Bone marrow (tissue), 2 donors: Measurements from ENCODE around the gene NLRP9.
"Not testable (repeated sequence)": the region's sequence is repeated elsewhere in the genome, so short reads cannot be mapped to it uniquely, and the experiment has no call there.

Experiments
- DNase-seq, 2 donors: peaks; one replicate each; lab custom pipeline; 2025; lab: John Stamatoyannopoulos, UW

The NLRP9 gene

DNA sequence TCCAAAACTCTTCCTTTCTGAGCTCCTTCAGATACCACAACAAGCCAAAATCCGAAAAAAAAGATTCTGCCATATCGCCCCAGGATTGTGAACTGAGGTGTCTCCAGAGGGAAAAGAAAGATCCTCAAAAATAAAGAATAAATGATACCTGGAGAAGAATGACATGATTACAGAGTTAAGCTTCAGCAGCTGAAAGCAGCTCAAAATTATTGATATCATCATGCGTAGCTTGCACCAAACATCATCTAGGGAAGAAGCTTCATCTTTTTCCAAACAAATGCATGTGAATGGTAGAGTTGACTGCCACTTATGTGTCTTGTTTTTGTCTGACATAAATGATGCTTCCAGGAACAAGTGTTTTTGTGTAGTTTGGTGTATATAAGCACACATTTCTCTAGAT lies at the start of gene NLRP9:
Gene NLRP9, minus strand, starts transcription at position 101 of the 400 bp plus-strand sequence. Its CDS starts 28 bp downstream, at position 73.
- no peak for DNase-seq

DNA sequence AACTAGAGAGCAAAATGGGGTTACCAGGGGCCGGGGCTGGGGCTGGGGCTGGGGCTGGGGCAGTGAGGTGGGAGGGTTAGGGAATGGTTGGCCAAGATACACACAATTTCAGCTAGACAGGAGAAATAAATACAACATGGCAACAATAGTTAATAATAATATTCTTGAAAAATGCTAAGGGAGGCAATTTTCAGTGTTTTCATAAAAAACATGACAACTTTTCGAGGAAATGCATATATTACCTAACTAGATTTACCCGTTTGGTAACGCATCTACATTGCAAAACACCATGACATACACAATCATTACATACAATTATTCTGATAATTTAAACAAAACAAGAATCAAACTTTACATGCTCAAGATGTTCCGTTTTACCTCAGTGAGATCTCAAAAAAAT lies 42.9 kb upstream of the NLRP9 start:
- no peak for DNase-seq

DNA sequence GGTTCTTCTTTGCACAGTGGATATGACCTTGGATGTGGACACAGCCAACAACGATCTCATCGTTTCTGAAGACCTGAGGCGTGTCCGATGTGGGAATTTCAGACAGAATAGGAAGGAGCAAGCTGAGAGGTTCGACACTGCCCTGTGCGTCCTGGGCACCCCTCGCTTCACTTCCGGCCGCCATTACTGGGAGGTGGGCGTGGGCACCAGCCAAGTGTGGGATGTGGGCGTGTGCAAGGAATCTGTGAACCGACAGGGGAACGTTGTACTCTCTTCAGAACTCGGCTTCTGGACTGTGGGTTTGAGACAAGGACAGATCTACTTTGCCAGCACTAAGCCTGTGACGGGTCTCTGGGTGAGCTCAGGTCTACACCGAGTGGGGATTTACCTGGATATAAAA lies 40.1 kb upstream of the NLRP9 start:
- no peak for DNase-seq

DNA sequence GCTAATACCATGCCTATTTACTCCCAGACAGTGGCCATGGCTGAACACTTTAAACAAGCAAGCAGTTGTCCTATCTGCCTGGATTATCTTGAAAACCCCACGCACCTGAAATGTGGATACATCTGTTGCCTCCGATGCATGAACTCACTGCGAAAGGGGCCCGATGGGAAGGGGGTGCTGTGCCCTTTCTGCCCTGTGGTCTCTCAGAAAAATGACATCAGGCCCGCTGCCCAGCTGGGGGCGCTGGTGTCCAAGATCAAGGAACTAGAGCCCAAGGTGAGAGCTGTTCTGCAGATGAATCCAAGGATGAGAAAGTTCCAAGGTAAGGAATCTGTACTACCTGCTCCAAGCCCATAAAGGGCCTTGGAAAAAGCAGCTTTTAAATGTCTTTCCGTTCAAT lies 39.3 kb upstream of the NLRP9 start:
- DNase-seq = no peak

DNA sequence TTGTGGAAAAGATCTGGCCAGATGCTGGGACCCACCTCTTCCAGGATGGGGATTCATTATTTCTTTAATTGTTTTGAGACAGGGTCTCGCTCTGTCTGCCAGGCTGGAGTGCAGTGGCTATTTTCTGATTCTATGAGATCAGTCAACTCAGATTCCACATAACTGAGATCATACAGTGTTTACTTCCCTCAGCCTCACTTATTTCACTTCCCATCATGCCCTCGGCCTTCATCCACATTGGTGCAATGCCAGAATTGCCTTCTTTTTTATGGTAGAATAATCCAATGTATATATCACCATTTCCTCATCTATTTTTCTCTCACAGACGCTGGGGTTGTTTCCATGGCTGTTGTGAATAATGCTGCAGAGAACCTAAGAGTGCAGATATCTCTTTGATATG lies 31.4 kb upstream of the NLRP9 start:
- DNase-seq = not testable (repeated sequence)

DNA sequence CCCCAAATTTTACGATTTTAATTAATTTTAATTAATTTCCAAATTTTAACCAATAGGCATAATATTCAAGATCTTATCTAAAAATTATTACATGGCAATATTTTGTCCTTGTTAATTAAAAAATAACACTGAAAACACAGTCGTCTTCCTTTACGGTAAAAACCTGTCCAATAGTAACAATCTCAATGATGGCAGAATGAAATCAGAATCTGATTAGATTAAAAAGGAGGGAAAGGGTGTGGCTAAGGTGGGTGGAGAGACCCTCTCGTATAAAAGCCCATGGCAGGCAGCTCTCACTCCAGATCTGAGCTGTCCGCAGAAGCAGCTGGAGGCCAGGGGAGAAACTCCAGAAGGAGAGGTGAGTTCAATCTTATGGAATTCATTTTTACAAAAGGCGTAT lies 30.6 kb upstream of the NLRP9 start, which contains the start of gene RFPL4AL1:
Gene RFPL4AL1, plus strand, starts transcription at position 301 of the 400 bp plus-strand sequence. CDS start 2,687 bp downstream, outside the sequence.
- not testable (repeated sequence) for DNase-seq

DNA sequence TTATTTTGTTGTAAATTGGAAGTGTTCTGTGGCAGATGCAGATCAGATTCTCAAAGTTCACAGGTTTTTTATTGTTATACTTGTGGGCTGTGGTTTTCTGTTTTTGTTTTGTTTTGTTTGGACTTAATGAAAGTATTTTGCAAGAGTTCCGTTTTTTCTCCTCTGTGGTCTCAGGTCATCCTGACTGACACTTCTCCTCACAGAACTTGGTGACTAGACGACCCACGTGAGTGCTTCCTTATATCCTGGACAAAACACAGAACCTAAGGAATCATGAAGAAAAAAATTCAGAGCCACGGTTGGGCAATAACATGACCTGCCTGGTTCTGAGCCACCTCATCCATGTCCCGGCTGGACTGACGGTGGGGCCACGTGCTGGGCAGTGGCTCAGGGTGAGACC lies 28.3 kb upstream of the NLRP9 start:
- no peak for DNase-seq

DNA sequence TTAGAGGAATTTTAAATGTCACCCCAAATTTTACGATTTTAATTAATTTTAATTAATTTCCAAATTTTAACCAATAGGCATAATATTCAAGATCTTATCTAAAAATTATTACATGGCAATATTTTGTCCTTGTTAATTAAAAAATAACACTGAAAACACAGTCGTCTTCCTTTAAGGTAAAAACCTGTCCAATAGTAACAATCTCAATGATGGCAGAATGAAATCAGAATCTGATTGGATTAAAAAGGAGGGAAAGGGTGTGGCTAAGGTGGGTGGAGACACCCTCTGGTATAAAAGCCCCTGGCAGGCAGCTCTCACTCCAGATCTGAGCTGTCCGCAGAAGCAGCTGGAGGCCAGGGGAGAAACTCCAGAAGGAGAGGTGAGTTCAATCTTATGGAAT lies 20.6 kb upstream of the NLRP9 start, which contains the start of gene RFPL4A:
Gene RFPL4A, plus strand, starts transcription at position 301 of the 400 bp plus-strand sequence. CDS start 2,704 bp downstream, outside the sequence.
- not testable (repeated sequence) for DNase-seq

DNA sequence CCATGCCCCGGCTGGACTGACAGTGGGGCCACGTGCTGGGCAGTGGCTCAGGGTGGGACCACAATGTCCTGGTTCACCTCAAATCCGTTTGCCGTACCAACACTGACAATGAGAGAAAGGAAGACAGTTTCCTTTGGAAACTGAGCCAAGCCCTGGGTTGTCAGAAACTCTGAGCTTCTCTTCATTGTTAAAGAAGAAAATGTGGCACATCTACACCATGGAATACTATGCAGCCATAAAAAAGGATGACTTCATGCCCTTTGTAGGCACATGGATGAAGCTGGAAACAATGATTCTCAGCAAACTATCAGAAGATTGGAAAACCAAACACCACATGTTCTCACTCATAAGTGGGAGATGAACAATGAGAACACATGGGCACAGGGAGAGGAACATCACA lies 18.6 kb upstream of the NLRP9 start:
- DNase-seq = not testable (repeated sequence)

DNA sequence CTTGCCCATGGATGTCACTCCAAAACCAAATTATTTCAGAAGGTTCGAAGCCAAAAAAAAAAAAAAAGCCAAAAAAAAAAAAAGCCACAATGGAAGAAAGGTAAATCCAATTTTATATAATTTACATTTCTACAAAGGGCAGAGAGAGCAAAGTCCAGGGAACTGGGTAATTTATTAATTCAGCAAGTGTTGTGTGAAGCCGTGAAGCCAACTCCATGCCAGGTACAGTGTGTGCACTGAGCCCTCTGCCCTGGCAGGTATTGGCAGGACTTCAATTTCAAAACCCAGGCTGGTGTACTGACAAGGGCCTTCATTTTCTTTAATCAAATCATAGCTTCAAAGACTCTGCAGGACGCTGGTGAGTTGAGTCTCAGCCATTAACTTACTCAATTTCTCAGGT lies 15.2 kb upstream of the NLRP9 start:
- DNase-seq = no peak

DNA sequence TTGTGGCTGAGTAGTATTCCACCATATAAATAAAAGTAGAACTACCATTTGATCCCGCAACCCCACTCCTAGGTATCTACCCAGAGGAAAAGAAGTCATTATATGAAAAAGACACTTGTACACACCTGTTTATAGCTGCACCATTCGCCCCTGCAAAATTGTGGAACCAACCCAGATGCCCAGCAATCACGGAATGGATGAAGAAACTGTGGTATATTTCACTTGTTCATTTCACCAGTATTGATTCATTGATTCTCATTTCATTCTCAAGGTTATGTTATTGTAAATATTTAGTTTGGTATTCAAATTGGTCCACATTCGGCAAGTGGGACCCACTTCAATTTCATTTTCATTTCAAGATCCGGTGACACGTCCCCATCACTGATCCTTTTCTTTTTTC lies 12.5 kb upstream of the NLRP9 start:
- DNase-seq = no peak

DNA sequence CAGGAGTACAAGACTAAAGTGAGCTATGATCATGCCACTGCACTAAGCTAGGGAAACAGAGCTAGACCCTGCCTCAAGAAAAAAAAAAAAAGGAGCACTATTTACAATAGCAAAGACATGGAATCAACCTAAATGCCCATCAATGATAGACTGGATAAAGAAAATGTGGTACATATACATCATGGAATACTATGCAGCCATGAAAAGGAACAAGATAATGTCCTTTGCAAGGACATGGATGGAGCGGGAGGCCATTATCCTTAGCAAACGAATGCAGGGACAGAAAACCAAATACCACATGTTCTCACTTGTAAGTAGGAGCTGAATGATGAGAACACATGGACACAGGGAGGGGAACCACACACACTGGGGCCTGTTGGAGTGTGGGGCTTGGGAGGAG lies 7.8 kb downstream of the NLRP9 start:
- DNase-seq = not testable (repeated sequence)

DNA sequence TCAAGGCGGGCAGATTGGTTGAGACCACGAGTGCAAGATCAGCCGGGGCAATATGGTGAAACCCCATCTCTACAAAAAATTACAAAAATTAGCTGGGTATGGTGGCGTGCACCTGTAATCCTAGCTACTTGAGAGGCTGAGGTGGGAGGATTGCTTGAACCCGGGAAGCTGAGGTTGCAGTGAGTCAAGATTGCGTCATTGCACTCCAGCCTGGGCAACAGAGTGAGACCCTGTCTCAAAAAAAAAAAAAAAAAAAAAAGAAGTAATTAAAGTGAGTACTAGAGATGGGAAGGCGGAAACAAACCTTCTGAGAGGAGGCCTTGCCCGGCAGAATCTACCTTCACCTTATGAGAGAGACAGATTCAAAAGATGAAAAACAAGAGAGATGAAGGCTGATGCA lies 14.7 kb downstream of the NLRP9 start:
- no peak for DNase-seq

DNA sequence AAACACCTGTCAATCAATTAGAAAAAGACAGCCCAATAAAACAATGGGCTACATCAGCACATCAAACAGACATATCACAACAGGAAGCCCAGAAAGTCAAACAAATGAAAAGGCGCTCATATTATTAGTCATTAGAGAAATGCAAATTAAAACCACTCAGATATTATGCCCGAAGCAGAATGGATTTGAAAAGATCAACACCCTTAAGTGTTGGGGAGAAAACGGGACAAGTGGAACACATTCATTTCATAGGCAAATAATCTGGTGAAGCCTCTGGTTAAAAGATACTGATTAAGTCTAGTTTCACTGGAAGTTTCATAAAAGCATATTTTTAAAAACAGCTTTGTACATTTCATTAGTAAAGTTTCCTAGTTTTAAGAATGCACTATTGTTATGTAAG lies 17.4 kb downstream of the NLRP9 start:
- no peak for DNase-seq

DNA sequence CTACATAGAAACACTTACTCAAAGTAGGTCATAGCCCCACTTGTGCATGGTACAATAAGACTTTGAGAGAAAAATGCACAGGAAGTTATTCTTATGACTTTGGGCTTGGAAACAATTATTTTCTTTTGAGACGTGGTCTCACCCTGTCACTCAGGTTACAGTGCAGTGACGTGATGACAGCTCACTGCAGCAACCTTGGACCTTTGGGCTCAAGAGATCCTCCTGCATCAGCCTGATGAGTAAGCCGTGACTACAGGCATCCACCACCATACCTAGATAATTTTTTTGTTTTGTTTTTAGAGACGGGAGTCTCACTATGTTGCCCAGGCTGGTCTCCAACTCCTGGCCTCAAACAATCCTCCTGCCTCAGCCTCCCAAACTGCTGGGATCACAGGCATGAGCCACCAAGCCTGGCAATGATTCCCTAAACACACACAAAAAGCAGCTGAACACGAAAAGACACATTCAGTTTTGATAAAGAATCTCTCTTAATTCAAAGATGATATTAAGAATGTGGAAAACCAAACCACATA lies 17.9 kb downstream of the NLRP9 start:
- no peak for DNase-seq

DNA sequence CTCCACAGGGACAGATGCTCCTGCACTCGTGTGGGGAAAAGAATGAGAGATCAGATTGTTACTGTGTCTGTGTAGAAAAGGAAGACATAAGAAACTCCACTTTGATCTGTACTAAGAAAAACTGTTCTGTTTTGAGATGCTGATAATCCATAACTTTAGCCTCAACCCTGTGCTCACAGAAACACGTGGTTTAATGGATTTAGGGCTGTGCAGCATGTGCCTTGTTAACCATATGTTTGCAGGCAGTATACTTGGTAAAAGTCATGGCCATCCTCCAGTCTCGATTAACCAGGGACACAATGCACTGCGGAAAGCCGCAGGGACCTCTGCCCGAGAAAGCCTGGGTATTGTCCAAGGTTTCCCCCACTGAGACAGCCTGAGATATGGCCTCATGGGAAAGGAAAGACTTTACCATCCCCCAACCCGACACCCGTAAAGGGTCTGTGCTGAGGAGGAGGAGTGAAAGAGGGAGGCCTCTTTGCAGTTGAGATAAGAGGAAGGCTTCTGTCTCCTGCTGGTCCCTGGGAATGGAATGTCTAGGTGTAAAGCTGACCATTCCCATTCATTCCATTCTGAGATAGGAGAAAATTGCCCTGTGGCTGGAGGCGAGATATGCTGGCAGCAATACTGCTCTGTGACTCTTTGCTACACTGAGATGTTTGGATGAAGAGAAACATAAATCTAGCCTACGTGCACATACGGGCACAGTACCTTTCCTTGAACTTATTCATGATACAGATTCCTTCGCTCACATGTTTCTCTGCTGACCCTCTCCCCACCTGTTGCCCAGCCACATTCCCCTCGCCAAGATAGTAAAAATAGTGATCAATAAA lies 20.1 kb downstream of the NLRP9 start:
- not testable (repeated sequence) for DNase-seq

DNA sequence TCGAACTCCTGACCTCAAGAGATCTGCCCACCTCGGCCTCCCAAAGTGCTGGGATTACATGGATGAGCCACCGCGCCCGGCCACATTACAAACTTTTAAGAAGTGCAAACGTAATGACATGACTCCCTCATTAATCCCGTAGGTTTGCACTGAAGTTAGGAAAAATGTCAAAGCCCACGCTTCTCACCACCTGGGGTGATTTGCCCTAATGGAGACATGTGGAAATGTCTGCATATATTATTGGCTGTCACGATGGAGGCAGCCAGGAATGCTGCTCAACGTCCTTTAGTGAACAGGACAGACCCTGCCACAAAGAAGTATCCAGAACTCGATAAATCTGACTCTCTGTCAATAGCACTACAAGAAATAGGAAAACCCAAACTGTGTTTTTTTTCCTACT lies 21.0 kb downstream of the NLRP9 start:
- DNase-seq = no peak

DNA sequence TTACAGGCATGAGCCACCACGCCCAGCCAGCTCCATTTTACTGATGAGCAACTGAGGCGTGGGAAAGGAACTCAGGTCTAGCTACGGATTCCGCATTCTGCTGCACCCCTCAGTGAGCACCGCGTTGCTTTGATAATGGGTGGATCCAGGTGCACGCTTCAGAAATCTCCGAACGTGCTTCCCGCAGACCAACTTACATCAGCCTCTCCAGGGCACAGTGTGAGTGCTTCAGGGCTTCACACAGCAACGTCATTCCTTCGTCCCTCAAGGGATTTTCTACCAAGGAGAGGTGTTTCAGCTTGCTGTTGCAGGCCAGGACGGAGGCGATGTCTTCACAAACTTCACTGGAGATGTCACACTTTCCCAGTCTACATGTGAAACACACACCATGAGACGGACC lies 21.7 kb downstream of the NLRP9 start:
- no peak for DNase-seq

DNA sequence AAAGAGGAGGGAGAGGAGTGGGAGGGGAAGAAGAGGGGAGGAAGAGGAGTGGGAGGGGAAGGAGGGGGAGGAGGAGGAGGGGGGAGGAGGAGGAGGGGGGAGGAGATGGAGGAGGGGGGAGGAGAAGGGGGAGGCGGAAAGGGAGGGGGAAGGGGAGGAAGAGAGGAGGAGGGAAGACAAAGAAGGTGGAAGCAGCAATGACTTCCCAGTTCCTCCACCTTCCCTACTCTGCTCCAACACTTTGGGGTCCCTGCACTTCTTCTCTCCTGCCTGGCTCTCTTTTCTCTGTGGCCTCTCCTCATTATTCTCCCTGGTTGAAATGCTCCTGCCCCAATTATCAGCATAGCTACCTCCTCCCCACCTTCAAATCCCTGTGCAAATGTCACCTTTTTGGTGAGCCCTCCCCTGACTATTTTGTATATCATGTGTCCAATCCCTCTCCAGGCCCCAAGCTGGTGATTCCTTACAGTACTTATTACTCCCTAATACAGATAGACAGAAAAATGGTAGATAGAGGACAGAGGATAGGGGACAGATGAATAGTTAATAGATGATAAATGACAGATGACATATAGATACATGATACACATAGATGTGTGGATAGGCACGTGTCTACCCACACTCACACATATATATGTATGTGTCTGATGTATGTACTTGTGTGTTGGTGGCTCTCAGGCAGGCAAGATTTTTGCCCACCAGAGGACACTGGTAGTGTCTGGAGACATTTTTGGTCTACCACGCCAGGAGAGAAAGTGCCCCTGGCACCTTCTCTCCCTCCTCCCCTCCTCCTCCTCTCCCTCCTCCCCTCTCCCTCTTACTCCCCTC lies 25.2 kb downstream of the NLRP9 start:
- DNase-seq = no peak

DNA sequence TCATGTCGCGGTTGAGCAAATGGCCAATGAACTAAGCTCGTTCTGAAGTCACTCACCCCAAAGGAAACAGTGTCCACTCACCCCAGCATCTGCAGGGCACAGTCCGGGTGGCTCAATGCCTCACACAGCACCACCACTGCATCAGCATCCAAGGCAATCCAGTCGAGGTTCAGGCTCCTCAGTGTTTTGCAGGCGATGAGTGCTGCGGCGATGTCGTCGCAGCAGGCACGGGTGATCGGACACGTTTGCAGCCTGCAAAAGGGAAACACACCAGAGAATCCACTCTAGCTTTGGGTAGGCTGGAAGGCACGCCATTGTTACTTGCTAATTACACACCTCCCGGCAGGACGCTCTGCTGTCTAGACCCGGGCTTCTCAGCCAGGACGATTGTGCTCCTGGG lies 26.5 kb downstream of the NLRP9 start:
- DNase-seq = no peak

DNA sequence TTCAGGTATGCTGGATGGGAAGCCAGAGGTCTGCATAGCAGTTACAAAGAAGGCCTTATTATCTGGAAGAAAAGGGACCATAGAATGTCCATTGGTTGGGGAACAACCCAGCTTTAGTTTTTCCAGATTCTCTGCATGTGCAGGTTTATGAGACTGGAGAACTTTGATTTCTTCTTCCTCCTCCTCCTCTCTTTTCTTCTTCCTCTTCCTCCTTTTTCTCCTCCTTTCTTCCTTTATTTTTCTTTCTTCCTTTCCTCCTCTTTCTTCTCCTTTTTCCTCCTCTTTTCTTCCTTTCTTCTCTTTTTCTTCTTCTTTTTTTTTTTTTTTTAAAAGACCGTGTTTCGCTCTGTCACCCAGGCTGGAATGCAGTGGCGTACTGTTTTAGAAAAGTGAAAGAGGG lies 32.2 kb downstream of the NLRP9 start:
- no peak for DNase-seq

DNA sequence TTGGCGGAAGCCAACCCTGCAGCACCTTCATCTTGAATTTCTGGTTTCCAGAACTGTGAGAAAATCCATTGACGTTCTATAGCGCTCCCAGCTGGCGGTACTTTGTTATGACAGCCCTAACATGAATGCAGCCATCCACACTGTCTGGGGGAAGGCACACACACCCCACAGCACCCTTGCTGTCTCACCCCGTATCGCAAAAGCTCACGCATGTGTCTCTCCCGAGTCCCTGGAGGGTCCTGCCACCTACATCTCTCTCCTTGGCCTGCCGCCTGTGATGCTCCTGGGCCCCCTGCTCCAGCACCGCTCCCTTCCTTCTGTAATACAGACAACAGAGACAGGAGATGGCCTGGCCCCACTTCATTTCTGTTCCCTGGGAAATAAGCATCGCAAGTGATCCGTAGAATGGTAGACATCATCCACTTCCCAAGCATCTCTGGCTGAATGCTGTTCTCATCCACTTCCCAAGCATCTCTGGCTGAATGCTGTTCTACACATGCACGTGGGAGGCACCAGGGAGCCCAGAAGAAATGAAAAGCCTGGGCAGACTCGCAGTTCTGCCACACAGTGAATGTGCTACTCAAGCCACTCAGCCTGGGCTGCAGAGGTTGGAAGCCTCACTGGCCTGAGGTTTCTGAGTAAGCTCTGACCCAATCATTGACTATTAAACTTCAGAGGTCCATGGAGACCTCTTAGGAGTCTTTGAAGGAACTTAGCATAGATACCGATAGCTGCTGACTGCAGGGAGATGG lies 33.5 kb downstream of the NLRP9 start:
- no peak for DNase-seq
